Nephron (organoid): ENCODE results near the gene TICAM1.
"Not testable (repeated sequence)": the region's sequence is repeated elsewhere in the genome, so short reads cannot be mapped to it uniquely, and the experiment has no call there.

Source experiments
- H3K27ac Mint-ChIP-seq, 3 experiments: 2 replicates each; pipeline ENCODE4 v1.8.0; 2020; ENCODE audit warnings: mixed read lengths in 3 of 3, mild to moderate bottlenecking in 2 of 3, moderate library complexity in 1 of 3
- H3K27me3 Mint-ChIP-seq: 2 replicates; pipeline ENCODE4 v1.8.0; 2021; ENCODE audit warnings: low read depth, mild to moderate bottlenecking, moderate library complexity, mixed read lengths
- H3K36me3 Mint-ChIP-seq: 2 replicates; pipeline ENCODE4 v1.8.0; 2020; ENCODE audit warnings: low read depth, mixed read lengths
- H3K4me1 Mint-ChIP-seq: 2 replicates; pipeline ENCODE4 v1.8.0; 2020; ENCODE audit warnings: mixed read lengths
- H3K4me3 Mint-ChIP-seq, 3 experiments: 2 replicates each; pipeline ENCODE4 v1.8.0; 2020; ENCODE audit warnings: mild to moderate bottlenecking in 3 of 3, mixed read lengths in 3 of 3, moderate library complexity in 2 of 3
- H3K9me3 Mint-ChIP-seq: 2 replicates; pipeline ENCODE4 v1.8.0; 2020; ENCODE audit warnings: mixed read lengths
- TF ChIP-seq, protein P1 (sequence below), 3 experiments: fragments of 200-600 bp; sonication (generic); IDR thresholded peaks; one replicate each; pipeline ENCODE4 v1.5.0; 2021; ENCODE audit warnings: antibody characterized with exemption in 3 of 3; ENCODE audit not compliant: unreplicated experiment in 3 of 3

Gene TICAM1

GRCh38 chr19:4830768-4831265 lies 695 bp downstream of the TICAM1 start:
- Mint-ChIP-seq H3K9me3 (no peaks in the 10 kb centered on the region), H3K27ac (peak overlapping the region; percentile 8 to 71 (median 62)), H3K4me3 (peak overlapping the region; percentile 82 to 89 (median 86)), H3K36me3 (no peaks in the 10 kb centered on the region), H3K4me1 (peaks cover 10% of the 10 kb centered on the region), H3K27me3 (peaks cover 7% of the 10 kb centered on the region)
- TF ChIP-seq, protein P1, sequence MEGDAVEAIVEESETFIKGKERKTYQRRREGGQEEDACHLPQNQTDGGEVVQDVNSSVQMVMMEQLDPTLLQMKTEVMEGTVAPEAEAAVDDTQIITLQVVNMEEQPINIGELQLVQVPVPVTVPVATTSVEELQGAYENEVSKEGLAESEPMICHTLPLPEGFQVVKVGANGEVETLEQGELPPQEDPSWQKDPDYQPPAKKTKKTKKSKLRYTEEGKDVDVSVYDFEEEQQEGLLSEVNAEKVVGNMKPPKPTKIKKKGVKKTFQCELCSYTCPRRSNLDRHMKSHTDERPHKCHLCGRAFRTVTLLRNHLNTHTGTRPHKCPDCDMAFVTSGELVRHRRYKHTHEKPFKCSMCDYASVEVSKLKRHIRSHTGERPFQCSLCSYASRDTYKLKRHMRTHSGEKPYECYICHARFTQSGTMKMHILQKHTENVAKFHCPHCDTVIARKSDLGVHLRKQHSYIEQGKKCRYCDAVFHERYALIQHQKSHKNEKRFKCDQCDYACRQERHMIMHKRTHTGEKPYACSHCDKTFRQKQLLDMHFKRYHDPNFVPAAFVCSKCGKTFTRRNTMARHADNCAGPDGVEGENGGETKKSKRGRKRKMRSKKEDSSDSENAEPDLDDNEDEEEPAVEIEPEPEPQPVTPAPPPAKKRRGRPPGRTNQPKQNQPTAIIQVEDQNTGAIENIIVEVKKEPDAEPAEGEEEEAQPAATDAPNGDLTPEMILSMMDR (IDR thresholded peaks at IDR 0.05; ENCODE audit: unreplicated experiment in 3 of 3) = no peak

- peak overlapping the region; percentile 82 to 89 (median 86) for H3K4me3 Mint-ChIP-seq
These were observed 1.2 kb downstream of the TICAM1 start for GRCh38 chr19:4830332-4830731.

GRCh38 chr19:4829001-4829712 lies 2.4 kb downstream of the TICAM1 start:
- peaks cover 7% of the 10 kb centered on the region for H3K27me3 Mint-ChIP-seq
- TF ChIP-seq, protein P1 (IDR thresholded peaks at IDR 0.05; ENCODE audit: unreplicated experiment in 3 of 3) = no peak
- H3K27ac Mint-ChIP-seq = peak overlapping the region; percentile 48 to 80 (median 74)
- H3K4me1 Mint-ChIP-seq = peaks cover 10% of the 10 kb centered on the region
- H3K36me3 Mint-ChIP-seq = no peaks in the 10 kb centered on the region
- no peaks in the 10 kb centered on the region for H3K9me3 Mint-ChIP-seq
- peak overlapping the region; percentile 67 to 76 (median 74) for H3K4me3 Mint-ChIP-seq

More at GRCh38 chr19:4830332-4830731, 1.2 kb downstream of the TICAM1 start:
- Mint-ChIP-seq H3K36me3 (no peaks in the 10 kb centered on the region), H3K4me1 (peaks cover 10% of the 10 kb centered on the region), H3K27me3 (peaks cover 7% of the 10 kb centered on the region), H3K9me3 (no peaks in the 10 kb centered on the region), H3K27ac (peak overlapping the region; percentile 8 to 71 (median 62))
- TF ChIP-seq, protein P1 (IDR thresholded peaks at IDR 0.05; ENCODE audit: unreplicated experiment in 3 of 3) = no peak

GRCh38 chr19:4823577-4823976 lies 7.9 kb downstream of the TICAM1 start:
- H3K4me1 Mint-ChIP-seq = no peaks in the 10 kb centered on the region
- H3K4me3 Mint-ChIP-seq = no peak overlapping the region
- no peaks in the 10 kb centered on the region for H3K36me3 Mint-ChIP-seq
- H3K9me3 Mint-ChIP-seq = no peaks in the 10 kb centered on the region
- TF ChIP-seq, protein P1 (IDR thresholded peaks at IDR 0.05; ENCODE audit: unreplicated experiment in 3 of 3) = no peak
- no peaks in the 10 kb centered on the region for H3K27me3 Mint-ChIP-seq
- H3K27ac Mint-ChIP-seq = no peak overlapping the region

GRCh38 chr19:4822354-4822753 lies 9.2 kb downstream of the TICAM1 start:
- not testable (repeated sequence) for H3K4me3 Mint-ChIP-seq, H3K9me3 Mint-ChIP-seq, H3K4me1 Mint-ChIP-seq, H3K36me3 Mint-ChIP-seq, H3K27ac Mint-ChIP-seq, H3K27me3 Mint-ChIP-seq

GRCh38 chr19:4821265-4821664 lies 10.2 kb downstream of the TICAM1 start:
- H3K9me3 Mint-ChIP-seq = no peaks in the 10 kb centered on the region
- TF ChIP-seq, protein P1 (IDR thresholded peaks at IDR 0.05; ENCODE audit: unreplicated experiment in 3 of 3) = no peak
- no peaks in the 10 kb centered on the region for H3K4me1 Mint-ChIP-seq
- H3K27ac Mint-ChIP-seq = no peak overlapping the region
- H3K4me3 Mint-ChIP-seq = no peak overlapping the region
- H3K27me3 Mint-ChIP-seq = no peaks in the 10 kb centered on the region
- no peaks in the 10 kb centered on the region for H3K36me3 Mint-ChIP-seq
